Caco-2 (cell line): Measurements from ENCODE around the gene OR52I1. TPM values are rescaled to one million over a fixed set of nuclear protein-coding genes. Genes with fewer than 3 reads are reported as not detected.

Source experiments
- BruUV-seq: library from RNA; stranded (reverse); fragments of 400-500 nt; replicated peaks from 2 replicates; lab custom pipeline; 2021; lab: Mats Ljungman, UMichigan
- CTCF ChIA-PET: fragments of 300-600 bp; sonication (Branson Sonifier 250); formaldehyde crosslinking; loops from one replicate; lab custom pipeline; 2022; ENCODE audit warnings: antibody characterized with exemption; lab: Charles Lee
- POLR2A ChIA-PET: fragments of 300-600 bp; sonication (Branson Sonifier 250); formaldehyde crosslinking; loops from one replicate; lab custom pipeline; 2022; ENCODE audit warnings: antibody characterized with exemption; lab: Charles Lee
- DNase-seq, 2 experiments: peaks; one replicate each; pipeline versions ENCODE4 v3.0.0 to v3.0.0-alpha.2; 2020 to 2022
- H3K27me3 ChIP-seq: replicated peaks from 2 replicates; pipeline ENCODE4 v1.6.0; 2011; ENCODE audit warnings: low read length; ENCODE audit not compliant: control insufficient read depth, insufficient read depth
- H3K36me3 ChIP-seq: 2 replicates; pipeline ENCODE4 v1.5.1; 2011; ENCODE audit warnings: low read length; ENCODE audit not compliant: control insufficient read depth, insufficient read depth
- H3K4me1 ChIP-seq: fragments of 250-450 bp; sonication (Bioruptor Pico); 2 replicates; pipeline ENCODE4 v1.5.1; 2020; ENCODE audit warnings: mild to moderate bottlenecking
- H3K4me3 ChIP-seq: 2 replicates; pipeline ENCODE4 v1.5.1; 2011; ENCODE audit warnings: low read depth, mild to moderate bottlenecking, control low read depth, low read length
- H3K9me3 ChIP-seq: fragments of 250-450 bp; sonication (Bioruptor Pico); 2 replicates; pipeline ENCODE4 v1.5.1; 2020; ENCODE audit warnings: mild to moderate bottlenecking, moderate library complexity
- H3K27ac Mint-ChIP-seq: one replicate; pipeline ENCODE4 v1.8.0; 2022; ENCODE audit warnings: mixed read lengths; ENCODE audit not compliant: unreplicated experiment
- H3K27me3 Mint-ChIP-seq: one replicate; pipeline ENCODE4 v1.8.0; 2022; ENCODE audit warnings: mixed read lengths; ENCODE audit not compliant: insufficient read depth, unreplicated experiment
- H3K36me3 Mint-ChIP-seq: one replicate; pipeline ENCODE4 v1.8.0; 2022; ENCODE audit warnings: mild to moderate bottlenecking, mixed read lengths; ENCODE audit not compliant: insufficient read depth, unreplicated experiment
- H3K4me1 Mint-ChIP-seq: one replicate; pipeline ENCODE4 v1.8.0; 2022; ENCODE audit warnings: low read depth, mixed read lengths; ENCODE audit not compliant: unreplicated experiment
- H3K4me3 Mint-ChIP-seq: one replicate; pipeline ENCODE4 v1.8.0; 2022; ENCODE audit warnings: mild to moderate bottlenecking, moderate library complexity, mixed read lengths; ENCODE audit not compliant: unreplicated experiment
- H3K9me3 Mint-ChIP-seq: one replicate; pipeline ENCODE4 v1.8.0; 2022; ENCODE audit warnings: mixed read lengths; ENCODE audit not compliant: unreplicated experiment
- intact Hi-C: fragments of 100-400 bp; cut with micrococcal nuclease; formaldehyde crosslinking; loops from one replicate; pipeline ENCODE4 v1.10.0; 2022; ENCODE audit not compliant: unreplicated experiment
- total RNA-seq: library from RNA; stranded (reverse); gene quantifications from 2 replicates; pipeline ENCODE4 v1.2.3, GENCODE V29; 2022
- TF ChIP-seq, protein P1 (sequence below), 2 experiments: fragments of 200-600 bp in 1 of 2; IDR thresholded peaks; 1 replicate in 1 of 2; 2 replicates in 1 of 2; pipeline versions ENCODE4 v1.5.1 to v1.8.0; 2011 to 2022; ENCODE audit warnings: antibody characterized with exemption in 1 of 2, control low read depth in 1 of 2, inconsistent platforms in 1 of 2, low read depth in 1 of 2, low read length in 1 of 2, mild to moderate bottlenecking in 1 of 2, moderate library complexity in 1 of 2; ENCODE audit not compliant: insufficient read depth in 1 of 2, severe bottlenecking in 1 of 2, unreplicated experiment in 1 of 2

Gene OR52I1
- total RNA-seq, 1 experiment from 2014 or later: not detected

DNA sequence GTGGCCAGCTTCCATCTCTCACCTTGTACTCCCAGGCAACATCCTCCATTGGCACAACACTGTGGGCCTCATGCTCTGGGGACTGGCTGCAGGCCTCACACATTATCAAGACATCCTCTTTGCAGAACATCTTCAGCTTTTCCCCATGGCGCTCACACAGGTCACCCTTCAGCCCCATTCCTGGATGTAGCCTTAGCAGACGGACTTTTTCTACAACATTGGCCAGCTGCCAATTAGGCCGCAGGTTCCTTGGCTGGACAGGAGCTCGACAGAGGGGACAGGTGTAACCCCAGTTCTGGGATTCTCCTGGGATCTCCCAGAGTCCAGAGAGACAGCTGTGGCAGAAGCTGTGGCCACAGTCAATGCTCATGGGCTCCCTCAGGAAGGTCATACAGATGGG, 11.2 kb downstream of the OR52I1 start:
- H3K9me3 Mint-ChIP-seq: peaks cover 7% of the 10 kb centered on the region
- H3K4me1 ChIP-seq: 0 out of 2 replicates have a peak, but pooled peaks cover 13% of the 10 kb centered on the region
- no TSS peak for BruUV-seq
- TF ChIP-seq, protein P1, sequence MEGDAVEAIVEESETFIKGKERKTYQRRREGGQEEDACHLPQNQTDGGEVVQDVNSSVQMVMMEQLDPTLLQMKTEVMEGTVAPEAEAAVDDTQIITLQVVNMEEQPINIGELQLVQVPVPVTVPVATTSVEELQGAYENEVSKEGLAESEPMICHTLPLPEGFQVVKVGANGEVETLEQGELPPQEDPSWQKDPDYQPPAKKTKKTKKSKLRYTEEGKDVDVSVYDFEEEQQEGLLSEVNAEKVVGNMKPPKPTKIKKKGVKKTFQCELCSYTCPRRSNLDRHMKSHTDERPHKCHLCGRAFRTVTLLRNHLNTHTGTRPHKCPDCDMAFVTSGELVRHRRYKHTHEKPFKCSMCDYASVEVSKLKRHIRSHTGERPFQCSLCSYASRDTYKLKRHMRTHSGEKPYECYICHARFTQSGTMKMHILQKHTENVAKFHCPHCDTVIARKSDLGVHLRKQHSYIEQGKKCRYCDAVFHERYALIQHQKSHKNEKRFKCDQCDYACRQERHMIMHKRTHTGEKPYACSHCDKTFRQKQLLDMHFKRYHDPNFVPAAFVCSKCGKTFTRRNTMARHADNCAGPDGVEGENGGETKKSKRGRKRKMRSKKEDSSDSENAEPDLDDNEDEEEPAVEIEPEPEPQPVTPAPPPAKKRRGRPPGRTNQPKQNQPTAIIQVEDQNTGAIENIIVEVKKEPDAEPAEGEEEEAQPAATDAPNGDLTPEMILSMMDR (IDR thresholded peaks at IDR 0.05; ENCODE audit: insufficient read depth in 1 of 2, low read depth in 1 of 2, low read length in 1 of 2, severe bottlenecking in 1 of 2, unreplicated experiment in 1 of 2): no peak
- H3K36me3 ChIP-seq: no peaks in the 10 kb centered on the region; the same call in 1 of the 2 replicates
- H3K9me3 ChIP-seq: no peaks in the 10 kb centered on the region
- DNase-seq: no peak
- H3K4me1 Mint-ChIP-seq: peaks cover 10% of the 10 kb centered on the region
- H3K27ac Mint-ChIP-seq: no peak overlapping the region
- H3K4me3 Mint-ChIP-seq: no peak overlapping the region
- no peak overlapping the region for H3K4me3 ChIP-seq
- no peaks in the 10 kb centered on the region for H3K27me3 ChIP-seq
- peaks cover 13% of the 10 kb centered on the region for H3K36me3 Mint-ChIP-seq
- intact Hi-C loops: loop anchor here (5.0 kb wide), 2 partner anchors 58 to 1627 kb away; partner anchors contain the start of genes FHIP1B and OR52M1
- no peaks in the 10 kb centered on the region for H3K27me3 Mint-ChIP-seq
- ChIA-PET CTCF (no interaction called here), POLR2A (no interaction called here)

DNA sequence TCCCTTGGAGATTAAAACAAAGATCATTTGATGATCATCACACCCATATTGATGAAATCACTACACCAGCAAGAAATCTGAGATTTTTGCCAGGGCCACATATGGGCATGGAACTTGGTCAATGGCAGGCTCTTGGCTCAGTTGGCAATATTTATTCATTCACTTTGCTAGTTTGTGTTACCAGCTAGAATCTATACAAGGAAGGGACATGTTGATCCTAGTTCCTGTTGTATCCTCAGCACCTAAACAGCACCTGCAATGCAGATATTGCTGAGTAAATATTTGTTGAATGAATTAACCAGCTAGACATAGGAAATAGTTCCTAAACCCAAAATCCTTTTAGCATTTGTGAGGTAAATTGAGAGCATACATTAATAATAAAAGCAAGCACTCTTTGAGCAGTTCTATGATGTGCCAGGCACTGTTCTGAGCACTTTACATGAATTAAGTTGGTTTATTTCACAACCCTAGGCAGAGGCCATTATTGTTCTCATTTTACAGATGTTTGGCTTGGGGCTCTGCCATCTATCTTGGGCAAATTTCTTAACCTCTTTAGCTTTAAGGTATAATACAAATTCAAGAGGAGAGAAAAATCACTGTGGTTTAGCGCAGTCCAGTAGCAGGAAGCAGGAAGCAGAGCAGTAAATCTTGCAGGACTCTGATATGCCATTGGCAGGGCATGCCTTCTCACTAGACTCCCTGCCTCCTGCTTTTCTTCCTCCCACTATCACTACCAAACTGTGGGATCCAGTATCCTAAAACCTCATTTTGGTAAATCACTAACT, 12.6 kb downstream of the OR52I1 start:
- H3K4me3 ChIP-seq: no peak overlapping the region
- no peaks in the 10 kb centered on the region for H3K27me3 ChIP-seq
- CTCF ChIA-PET: interaction anchor here (1.9 kb wide), 1 partner anchor 67 kb away, joined by 5 read pairs; no protein-coding TSS in a partner anchor
- intact Hi-C loops: loop anchor here (5.0 kb wide), 2 partner anchors 59 to 1626 kb away; partner anchors contain the start of genes FHIP1B and OR52M1
- Mint-ChIP-seq H3K4me1 (peaks cover 10% of the 10 kb centered on the region), H3K27ac (no peak overlapping the region), H3K36me3 (peaks cover 13% of the 10 kb centered on the region), H3K9me3 (peaks cover 7% of the 10 kb centered on the region), H3K27me3 (no peaks in the 10 kb centered on the region), H3K4me3 (peak overlapping the region; percentile 87)
- BruUV-seq: no TSS peak
- no peaks in the 10 kb centered on the region; the same call in 1 of the 2 replicates for H3K36me3 ChIP-seq
- TF ChIP-seq, protein P1 (IDR thresholded peaks at IDR 0.05; ENCODE audit: insufficient read depth in 1 of 2, low read depth in 1 of 2, low read length in 1 of 2, severe bottlenecking in 1 of 2, unreplicated experiment in 1 of 2): no peak
- no peaks in the 10 kb centered on the region for H3K9me3 ChIP-seq
- DNase-seq: no peak
- H3K4me1 ChIP-seq: 0 out of 2 replicates have a peak, but pooled peaks cover 13% of the 10 kb centered on the region
- POLR2A ChIA-PET: no interaction called here

DNA sequence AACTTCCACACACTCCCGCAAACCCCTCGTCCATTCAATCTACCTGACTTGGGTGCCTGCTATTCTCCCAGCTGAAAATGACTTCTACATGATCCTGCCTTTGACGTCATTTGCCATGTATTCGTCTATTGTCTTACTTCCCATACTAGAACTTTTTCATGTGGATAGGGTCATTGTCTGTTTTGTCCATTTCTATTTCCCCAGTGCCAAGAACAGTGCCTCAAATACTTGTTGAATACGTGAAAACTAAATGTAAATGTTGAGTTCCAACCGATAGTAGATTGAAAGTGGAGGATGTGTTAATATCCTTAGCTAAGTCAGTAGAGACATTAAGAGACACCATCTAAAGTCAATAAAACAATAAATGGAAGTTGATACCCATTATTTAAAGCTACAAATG, 13.3 kb downstream of the OR52I1 start:
- peaks cover 10% of the 10 kb centered on the region for H3K4me1 Mint-ChIP-seq
- H3K9me3 Mint-ChIP-seq: peaks cover 7% of the 10 kb centered on the region
- intact Hi-C loops: loop anchor here (5.0 kb wide), 2 partner anchors 60 to 1625 kb away; partner anchors contain the start of genes FHIP1B and OR52M1
- peak overlapping the region; percentile 88 for H3K27ac Mint-ChIP-seq
- peak overlapping the region; percentile 87 for H3K4me3 Mint-ChIP-seq
- Histone ChIP-seq H3K4me3 (peak overlapping the region; percentile 50), H3K9me3 (no peaks in the 10 kb centered on the region), H3K27me3 (no peaks in the 10 kb centered on the region), H3K4me1 (0 out of 2 replicates have a peak, but pooled peaks cover 13% of the 10 kb centered on the region), H3K36me3 (no peaks in the 10 kb centered on the region; the same call in 1 of the 2 replicates)
- TF ChIP-seq, protein P1 (IDR thresholded peaks at IDR 0.05; ENCODE audit: insufficient read depth in 1 of 2, low read depth in 1 of 2, low read length in 1 of 2, severe bottlenecking in 1 of 2, unreplicated experiment in 1 of 2): no peak
- no peak for DNase-seq
- H3K36me3 Mint-ChIP-seq: peaks cover 13% of the 10 kb centered on the region
- CTCF ChIA-PET: interaction anchor here (1.0 to 1.9 kb wide), 5 partner anchors 15 to 420 kb away, joined by 3 to 12 read pairs (median 6); partner anchors contain the start of gene OR51D1
- BruUV-seq: no TSS peak
- no peaks in the 10 kb centered on the region for H3K27me3 Mint-ChIP-seq
- POLR2A ChIA-PET: no interaction called here
